KMS-11 (cell line): Measurements from ENCODE around the gene FAM3B.

Experiments
- H2AFZ ChIP-seq: fragments of 200-600 bp; sonication (generic); 2 replicates; pipeline ENCODE4 v1.6.1; 2016; ENCODE audit warnings: antibody characterized with exemption, mixed run types, low read depth
- H3K27ac ChIP-seq: fragments of 200-600 bp; sonication (generic); 2 replicates; pipeline ENCODE4 v1.6.1; 2016; ENCODE audit warnings: mild to moderate bottlenecking, mixed run types
- H3K27me3 ChIP-seq: fragments of 200-600 bp; sonication (generic); 2 replicates; pipeline ENCODE4 v1.6.1; 2017; ENCODE audit warnings: mild to moderate bottlenecking, low read depth, mixed run types, moderate library complexity; ENCODE audit not compliant: insufficient read depth
- H3K36me3 ChIP-seq: fragments of 200-600 bp; sonication (generic); 2 replicates; pipeline ENCODE4 v1.6.1; 2017; ENCODE audit warnings: mild to moderate bottlenecking, mixed run types; ENCODE audit not compliant: insufficient read depth
- H3K4me1 ChIP-seq: fragments of 200-600 bp; sonication (generic); 2 replicates; pipeline ENCODE4 v1.6.1; 2016; ENCODE audit warnings: mild to moderate bottlenecking, low read depth, mixed run types; ENCODE audit not compliant: poor library complexity, severe bottlenecking
- H3K4me2 ChIP-seq: fragments of 200-600 bp; sonication (generic); 2 replicates; pipeline ENCODE4 v1.7.0; 2016; ENCODE audit warnings: mild to moderate bottlenecking, mixed run types
- H3K4me3 ChIP-seq: fragments of 200-600 bp; sonication (generic); IDR thresholded peaks from 2 replicates; pipeline ENCODE4 v1.6.1; 2017; ENCODE audit warnings: low read depth, low read length, mixed read lengths; ENCODE audit not compliant: insufficient read depth
- H3K79me2 ChIP-seq: fragments of 200-600 bp; sonication (generic); 2 replicates; pipeline ENCODE4 v1.6.1; 2016; ENCODE audit warnings: low read depth, mixed run types; ENCODE audit not compliant: insufficient read depth
- H3K9ac ChIP-seq: fragments of 200-600 bp; sonication (generic); 2 replicates; pipeline ENCODE4 v1.6.1; 2016; ENCODE audit warnings: mild to moderate bottlenecking, mixed run types
- H4K20me1 ChIP-seq: fragments of 200-600 bp; sonication (generic); 2 replicates; pipeline ENCODE4 v1.6.1; 2016; ENCODE audit warnings: mild to moderate bottlenecking, mixed run types; ENCODE audit not compliant: insufficient read depth
- CTCF ChIP-seq: fragments of 200-600 bp; sonication (generic); conservative IDR thresholded peaks from 2 replicates; pipeline ENCODE4 v1.6.1; 2017; ENCODE audit warnings: low read depth, mild to moderate bottlenecking, antibody characterized with exemption, low read length, moderate library complexity, mixed read lengths

Gene FAM3B

GRCh38 chr21:41337515-41337914 is 20.9 kb downstream of the FAM3B start:
- H3K27ac ChIP-seq: no peak overlapping the region
- no peaks in the 10 kb centered on the region for H3K79me2 ChIP-seq
- H3K9ac ChIP-seq: no peak overlapping the region
- TF ChIP-seq CTCF: no peak
- no peak overlapping the region for H3K4me3 ChIP-seq
- H3K36me3 ChIP-seq: no peaks in the 10 kb centered on the region
- no peak overlapping the region for H2AFZ ChIP-seq
- no peaks in the 10 kb centered on the region for H4K20me1 ChIP-seq
- H3K4me1 ChIP-seq: no peaks in the 10 kb centered on the region
- no peaks in the 10 kb centered on the region for H3K27me3 ChIP-seq
- H3K4me2 ChIP-seq: no peak overlapping the region

- no peaks in the 10 kb centered on the region for H3K4me1 ChIP-seq
- no peaks in the 10 kb centered on the region for H3K79me2 ChIP-seq
- no peak overlapping the region for H3K4me3 ChIP-seq
- H3K9ac ChIP-seq: no peak overlapping the region
- no peaks in the 10 kb centered on the region for H3K36me3 ChIP-seq
- no peak overlapping the region for H3K4me2 ChIP-seq
- TF ChIP-seq CTCF: no peak
- H3K27ac ChIP-seq: no peak overlapping the region
- no peak overlapping the region for H2AFZ ChIP-seq
- no peaks in the 10 kb centered on the region for H4K20me1 ChIP-seq
- no peaks in the 10 kb centered on the region for H3K27me3 ChIP-seq
Measured at GRCh38 chr21:41338455-41338854, 21.9 kb downstream of the FAM3B start.

- no peak overlapping the region for H3K9ac ChIP-seq
- H3K4me2 ChIP-seq: no peak overlapping the region
- no peaks in the 10 kb centered on the region for H3K79me2 ChIP-seq
- no peak overlapping the region for H3K27ac ChIP-seq
- no peaks in the 10 kb centered on the region for H4K20me1 ChIP-seq
- no peaks in the 10 kb centered on the region for H3K4me1 ChIP-seq
- no peaks in the 10 kb centered on the region for H3K36me3 ChIP-seq
- no peaks in the 10 kb centered on the region for H3K27me3 ChIP-seq
- H3K4me3 ChIP-seq: no peak overlapping the region
- no peak overlapping the region for H2AFZ ChIP-seq
- TF ChIP-seq CTCF: no peak
Measured at GRCh38 chr21:41342035-41342434, 25.4 kb downstream of the FAM3B start.

- Histone ChIP-seq H3K9ac (no peak overlapping the region), H3K27me3 (no peaks in the 10 kb centered on the region), H2AFZ (no peak overlapping the region), H4K20me1 (no peaks in the 10 kb centered on the region), H3K4me3 (no peak overlapping the region), H3K4me2 (no peak overlapping the region), H3K4me1 (no peaks in the 10 kb centered on the region), H3K36me3 (no peaks in the 10 kb centered on the region), H3K79me2 (no peaks in the 10 kb centered on the region), H3K27ac (no peak overlapping the region)
- TF ChIP-seq CTCF: no peak
Measured at GRCh38 chr21:41344146-41344545, 27.5 kb downstream of the FAM3B start.

- H3K27ac ChIP-seq: no peak overlapping the region
- no peak overlapping the region for H3K4me3 ChIP-seq
- no peaks in the 10 kb centered on the region for H4K20me1 ChIP-seq
- H3K9ac ChIP-seq: no peak overlapping the region
- H3K79me2 ChIP-seq: no peaks in the 10 kb centered on the region
- no peak for TF ChIP-seq CTCF
- H3K4me1 ChIP-seq: no peaks in the 10 kb centered on the region
- H3K27me3 ChIP-seq: no peaks in the 10 kb centered on the region
- no peaks in the 10 kb centered on the region for H3K36me3 ChIP-seq
- no peak overlapping the region for H2AFZ ChIP-seq
- H3K4me2 ChIP-seq: no peak overlapping the region
Measured at GRCh38 chr21:41345356-41345755, 28.8 kb downstream of the FAM3B start.
